Measurements from ENCODE around the gene USP48.

USP48 gene

DNA sequence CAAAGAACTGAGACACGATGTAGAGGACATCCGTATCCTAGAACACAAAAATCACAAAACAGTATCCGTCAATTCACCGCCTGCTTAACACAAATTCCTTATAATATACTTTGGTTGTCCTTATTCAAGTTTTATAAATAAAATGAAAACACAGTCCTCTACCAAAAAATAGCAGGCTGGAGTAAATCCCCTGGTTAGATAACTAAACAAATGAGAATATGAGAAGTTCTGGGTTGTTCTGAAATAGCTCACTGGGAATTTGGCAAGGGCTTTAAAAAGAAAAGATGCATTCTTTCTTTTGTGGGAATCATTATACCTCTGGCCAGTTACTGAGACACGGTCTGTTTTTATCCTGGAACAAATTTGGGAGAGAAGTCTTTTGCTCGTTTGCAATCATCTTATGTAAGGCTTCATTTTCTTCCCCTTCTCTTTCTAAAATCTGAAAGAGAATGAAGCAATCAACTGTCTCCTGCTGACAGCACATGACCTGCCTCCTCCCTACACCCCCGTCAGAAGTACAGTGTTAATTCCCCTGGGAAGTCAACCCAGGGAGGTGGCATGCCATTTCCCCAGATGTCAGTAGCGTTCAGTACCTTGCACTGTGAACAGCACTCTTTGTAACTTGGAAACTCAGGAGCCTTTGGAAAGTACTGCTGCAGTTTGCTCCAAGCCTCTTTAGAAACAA is 76.7 kb downstream of the USP48 start:
- DNase-seq (ENCODE audit: extremely low spot score): no peak
- POLR2A ChIA-PET: no interaction called here
- CTCF ChIA-PET: no interaction called here
- TF ChIP-seq FOXM1 (IDR thresholded peaks at IDR 0.05; ENCODE audit: borderline replicate concordance) (no peak), SUZ12 (IDR thresholded peaks at IDR 0.05) (no peak), TARDBP (IDR thresholded peaks at IDR 0.05) (no peak), NFRKB (IDR thresholded peaks at IDR 0.05) (no peak), ELF4 (IDR thresholded peaks at IDR 0.05) (no peak), L3MBTL2 (conservative IDR thresholded peaks at IDR 0.05) (no peak), CTBP1 (IDR thresholded peaks at IDR 0.05; ENCODE audit: borderline replicate concordance) (no peak), HDGF (IDR thresholded peaks at IDR 0.05; ENCODE audit: borderline replicate concordance) (no peak), FOXA1 (IDR thresholded peaks at IDR 0.05) (no peak), ZNF384 (IDR thresholded peaks at IDR 0.05) (no peak), ARNT (IDR thresholded peaks at IDR 0.05) (no peak), LEF1 (IDR thresholded peaks at IDR 0.05; ENCODE audit: borderline replicate concordance) (no peak)

- no peak for DNase-seq (ENCODE audit: extremely low spot score)
- ChIA-PET POLR2A (no interaction called here), CTCF (no interaction called here)
- TF ChIP-seq PKNOX1 (IDR thresholded peaks at IDR 0.05) (no peak), CTBP1 (IDR thresholded peaks at IDR 0.05; ENCODE audit: borderline replicate concordance) (no peak), SUZ12 (IDR thresholded peaks at IDR 0.05) (no peak), LEF1 (IDR thresholded peaks at IDR 0.05; ENCODE audit: borderline replicate concordance) (no peak), BHLHE40 (IDR thresholded peaks at IDR 0.05; ENCODE audit: borderline replicate concordance) (no peak), FOXK2 (IDR thresholded peaks at IDR 0.05) (no peak)
Observed at GRCh38 chr1:21705303-21705980, 77.5 kb downstream of the USP48 start.

- no peak for TF ChIP-seq LEF1 (IDR thresholded peaks at IDR 0.05; ENCODE audit: borderline replicate concordance)
- ChIA-PET CTCF (no interaction called here), POLR2A (interaction anchor here (1.1 kb wide), 1 partner anchor 32 kb away, joined by 3 read pairs; no protein-coding TSS in a partner anchor)
- DNase-seq (ENCODE audit: extremely low spot score): no peak
Observed at GRCh38 chr1:21704145-21704544, 78.8 kb downstream of the USP48 start.

- CTCF ChIA-PET: no interaction called here
- POLR2A ChIA-PET: interaction anchor here (0.8 to 1.1 kb wide), 2 partner anchors 32 to 79 kb away, joined by 3 read pairs; no protein-coding TSS in a partner anchor
- TF ChIP-seq FOXM1 (IDR thresholded peaks at IDR 0.05; ENCODE audit: borderline replicate concordance) (no peak), LEF1 (IDR thresholded peaks at IDR 0.05; ENCODE audit: borderline replicate concordance) (no peak), PKNOX1 (IDR thresholded peaks at IDR 0.05) (no peak)
- peak; percentile 49 for DNase-seq (ENCODE audit: extremely low spot score)
Observed at GRCh38 chr1:21703318-21703963, 79.5 kb downstream of the USP48 start.

GRCh38 chr1:21702780-21703179 is 80.2 kb downstream of the USP48 start:
- CTCF ChIA-PET: no interaction called here

GRCh38 chr1:21701401-21701800 is 81.5 kb downstream of the USP48 start:
- ChIA-PET POLR2A (no interaction called here), CTCF (no interaction called here)
- TF ChIP-seq SP1 (IDR thresholded peaks at IDR 0.05) (no peak), SUZ12 (IDR thresholded peaks at IDR 0.05) (no peak), FOXA1 (IDR thresholded peaks at IDR 0.05) (no peak), NFRKB (IDR thresholded peaks at IDR 0.05) (no peak), TARDBP (IDR thresholded peaks at IDR 0.05) (no peak), ELF4 (IDR thresholded peaks at IDR 0.05) (no peak), ARNT (IDR thresholded peaks at IDR 0.05) (no peak), LEF1 (IDR thresholded peaks at IDR 0.05; ENCODE audit: borderline replicate concordance) (no peak), FOXK2 (IDR thresholded peaks at IDR 0.05) (no peak), FOXM1 (IDR thresholded peaks at IDR 0.05; ENCODE audit: borderline replicate concordance) (no peak), ZNF384 (IDR thresholded peaks at IDR 0.05) (no peak), BHLHE40 (IDR thresholded peaks at IDR 0.05; ENCODE audit: borderline replicate concordance) (no peak), CTBP1 (IDR thresholded peaks at IDR 0.05; ENCODE audit: borderline replicate concordance) (no peak), HDGF (IDR thresholded peaks at IDR 0.05; ENCODE audit: borderline replicate concordance) (no peak), PKNOX1 (IDR thresholded peaks at IDR 0.05) (no peak), L3MBTL2 (conservative IDR thresholded peaks at IDR 0.05) (no peak)
- no peak for DNase-seq (ENCODE audit: extremely low spot score)

More at GRCh38 chr1:21702780-21703179, 80.2 kb downstream of the USP48 start:
- TF ChIP-seq ELF4 (IDR thresholded peaks at IDR 0.05) (no peak), FOXK2 (IDR thresholded peaks at IDR 0.05) (no peak), FOXA1 (IDR thresholded peaks at IDR 0.05) (no peak), TARDBP (IDR thresholded peaks at IDR 0.05) (no peak), ARNT (IDR thresholded peaks at IDR 0.05) (no peak), CTBP1 (IDR thresholded peaks at IDR 0.05; ENCODE audit: borderline replicate concordance) (no peak), PKNOX1 (IDR thresholded peaks at IDR 0.05) (no peak), BHLHE40 (IDR thresholded peaks at IDR 0.05; ENCODE audit: borderline replicate concordance) (no peak)
- POLR2A ChIA-PET: interaction anchor here (0.8 kb wide), 1 partner anchor 80 kb away, joined by 3 read pairs; no protein-coding TSS in a partner anchor
- DNase-seq (ENCODE audit: extremely low spot score): no peak
